ENCODE data around the gene MAPKAPK2. TPM values are rescaled to one million over a fixed set of nuclear protein-coding genes. Genes with fewer than 3 reads are reported as not detected.

The MAPKAPK2 gene
- total and polyA plus RNA-seq, 7 donors, result 32.1 to 61.4 (median 39.3) TPM

DNA sequence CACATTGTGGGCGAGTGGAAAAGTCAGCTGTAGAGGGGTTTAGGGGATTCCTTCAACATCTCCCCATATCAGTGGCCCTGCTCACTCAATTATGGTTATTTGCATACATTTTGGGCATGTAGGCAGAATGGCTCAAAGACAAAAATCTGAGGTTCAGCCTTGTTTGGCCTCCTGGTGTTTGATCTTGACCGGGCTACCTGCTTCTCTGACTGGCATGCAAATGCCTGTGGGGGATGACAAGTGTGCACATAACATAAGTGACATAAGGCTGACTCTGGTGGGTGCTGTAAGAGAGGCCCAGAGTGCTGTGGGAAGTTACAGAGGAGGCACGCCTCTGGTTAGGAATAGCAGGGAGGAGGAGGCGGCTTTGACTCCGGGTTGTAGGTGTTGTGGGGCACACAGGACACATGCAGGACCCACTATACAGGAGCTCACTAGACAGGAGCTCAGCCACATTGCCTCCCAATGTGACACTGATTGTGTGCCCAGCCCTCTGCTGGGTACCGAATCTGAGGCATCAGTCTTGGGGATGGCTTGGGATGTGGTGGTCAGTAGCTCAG is 56.5 kb downstream of the MAPKAPK2 start:
- 85 to 89% methylated on average over 6 of the region's 6 CpGs for WGBS, 2 donors

GRCh38 chr1:206742719-206743383 is 58.1 kb downstream of the MAPKAPK2 start:
- WGBS, 2 donors, result 72 to 76% methylated on average over 13 of the region's 13 CpGs
- H3K4me3 ChIP-seq, result no peak overlapping the region
- no peak overlapping the region for H3K27ac ChIP-seq
- H3K27me3 ChIP-seq, result no peaks in the 10 kb centered on the region
- intact Hi-C loops (cut with DNase I), result no loop called here
- DNase-seq, result no peak
- H3K9me3 ChIP-seq, result no peaks in the 10 kb centered on the region
- TF ChIP-seq, protein P1, sequence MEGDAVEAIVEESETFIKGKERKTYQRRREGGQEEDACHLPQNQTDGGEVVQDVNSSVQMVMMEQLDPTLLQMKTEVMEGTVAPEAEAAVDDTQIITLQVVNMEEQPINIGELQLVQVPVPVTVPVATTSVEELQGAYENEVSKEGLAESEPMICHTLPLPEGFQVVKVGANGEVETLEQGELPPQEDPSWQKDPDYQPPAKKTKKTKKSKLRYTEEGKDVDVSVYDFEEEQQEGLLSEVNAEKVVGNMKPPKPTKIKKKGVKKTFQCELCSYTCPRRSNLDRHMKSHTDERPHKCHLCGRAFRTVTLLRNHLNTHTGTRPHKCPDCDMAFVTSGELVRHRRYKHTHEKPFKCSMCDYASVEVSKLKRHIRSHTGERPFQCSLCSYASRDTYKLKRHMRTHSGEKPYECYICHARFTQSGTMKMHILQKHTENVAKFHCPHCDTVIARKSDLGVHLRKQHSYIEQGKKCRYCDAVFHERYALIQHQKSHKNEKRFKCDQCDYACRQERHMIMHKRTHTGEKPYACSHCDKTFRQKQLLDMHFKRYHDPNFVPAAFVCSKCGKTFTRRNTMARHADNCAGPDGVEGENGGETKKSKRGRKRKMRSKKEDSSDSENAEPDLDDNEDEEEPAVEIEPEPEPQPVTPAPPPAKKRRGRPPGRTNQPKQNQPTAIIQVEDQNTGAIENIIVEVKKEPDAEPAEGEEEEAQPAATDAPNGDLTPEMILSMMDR (IDR thresholded peaks at IDR 0.05), result no peak
- TF ChIP-seq POLR2A (IDR thresholded peaks at IDR 0.05) (no peak), POLR2AphosphoS5 (IDR thresholded peaks at IDR 0.05) (no peak), EP300 (IDR thresholded peaks at IDR 0.05) (no peak)
- H3K36me3 ChIP-seq, result no peaks in the 10 kb centered on the region
- peaks cover 0 to 13% (median 8%) of the 10 kb centered on the region in 4 donors for H3K4me1 ChIP-seq

More for the DNA sequence above, 56.5 kb downstream of the MAPKAPK2 start:
- peaks cover 0 to 26% (median 15%) of the 10 kb centered on the region in 4 donors for H3K4me1 ChIP-seq
- no peaks in the 10 kb centered on the region for H3K27me3 ChIP-seq
- H3K27ac ChIP-seq, result no peak overlapping the region
- no peak overlapping the region for H3K4me3 ChIP-seq
- TF ChIP-seq, protein P1 (IDR thresholded peaks at IDR 0.05), result no peak
- TF ChIP-seq EP300 (IDR thresholded peaks at IDR 0.05) (no peak), POLR2A (IDR thresholded peaks at IDR 0.05) (no peak), POLR2AphosphoS5 (IDR thresholded peaks at IDR 0.05) (no peak)
- no peak for DNase-seq
- no peaks in the 10 kb centered on the region for H3K36me3 ChIP-seq
- intact Hi-C loops (cut with DNase I), result no loop called here
- no peaks in the 10 kb centered on the region for H3K9me3 ChIP-seq

DNA sequence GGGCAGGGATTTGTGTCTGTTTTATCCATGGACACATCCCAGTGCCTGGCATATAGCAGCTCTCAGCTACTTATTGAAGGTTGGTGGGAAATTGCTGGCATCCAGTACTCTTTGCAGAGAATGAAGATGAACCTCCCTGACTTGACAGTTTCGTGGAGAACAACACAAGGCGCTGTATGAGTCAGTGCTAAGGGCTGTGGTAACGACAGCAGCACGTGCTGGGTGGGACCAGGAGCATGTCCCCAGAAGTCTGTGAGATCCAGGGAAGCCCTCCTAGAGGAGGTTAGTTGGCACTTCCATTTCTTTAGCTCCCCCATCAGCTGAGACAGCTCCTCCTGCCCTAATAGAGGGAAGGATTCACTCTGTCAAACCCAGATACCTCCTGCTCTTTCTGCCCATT is 60.0 kb downstream of the MAPKAPK2 start:
- Histone ChIP-seq H3K4me1 (no peaks in the 10 kb centered on the region), H3K9me3 (no peaks in the 10 kb centered on the region), H3K36me3 (no peaks in the 10 kb centered on the region), H3K27ac (no peak overlapping the region), H3K4me3 (no peak overlapping the region), H3K27me3 (no peaks in the 10 kb centered on the region)
- DNase-seq, result no peak
- 50 to 68% methylated on average over 4 of the region's 4 CpGs for WGBS, 2 donors
- intact Hi-C loops (cut with DNase I), result no loop called here
- TF ChIP-seq POLR2A (IDR thresholded peaks at IDR 0.05) (no peak), EP300 (IDR thresholded peaks at IDR 0.05) (no peak), POLR2AphosphoS5 (IDR thresholded peaks at IDR 0.05) (no peak)
- TF ChIP-seq, protein P1 (IDR thresholded peaks at IDR 0.05), result no peak

DNA sequence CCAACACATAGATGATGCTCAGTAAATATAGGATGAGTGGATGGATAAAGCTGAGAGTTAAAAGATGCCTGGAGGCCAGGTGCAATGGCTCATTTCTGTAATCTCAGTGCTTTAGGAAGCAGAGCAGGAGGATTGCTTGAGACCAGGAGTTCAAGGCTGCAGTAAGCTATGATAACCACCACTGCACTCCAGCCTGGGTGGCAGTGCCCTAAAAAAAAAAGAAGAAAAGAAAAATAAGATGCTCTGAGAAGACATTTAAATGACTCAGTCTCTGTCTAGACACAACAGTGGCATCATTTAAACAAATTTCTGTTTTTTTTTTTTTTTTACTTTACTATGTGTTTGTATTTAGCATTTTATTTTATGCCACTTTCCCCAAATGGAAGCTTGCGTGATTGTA is 60.6 kb downstream of the MAPKAPK2 start:
- no peak overlapping the region for H3K4me3 ChIP-seq
- no peaks in the 10 kb centered on the region for H3K9me3 ChIP-seq
- no peak overlapping the region for H3K27ac ChIP-seq
- TF ChIP-seq POLR2A (IDR thresholded peaks at IDR 0.05), result no peak
- TF ChIP-seq, protein P1 (IDR thresholded peaks at IDR 0.05), result no peak
- TF ChIP-seq POLR2AphosphoS5 (IDR thresholded peaks at IDR 0.05), result no peak
- TF ChIP-seq EP300 (IDR thresholded peaks at IDR 0.05), result no peak
- intact Hi-C loops (cut with DNase I), result no loop called here
- H3K4me1 ChIP-seq, result no peaks in the 10 kb centered on the region
- H3K36me3 ChIP-seq, result no peaks in the 10 kb centered on the region
- no peaks in the 10 kb centered on the region for H3K27me3 ChIP-seq
- DNase-seq, result no peak
- WGBS, 2 donors, result 91 to 96% methylated on average over 1 of the region's 1 CpG

Data from sigmoid colon (tissue), 7 donors.